Umbilical cord (tissue), 2 donors: ENCODE data around the gene EEF1AKMT3. TPM values are rescaled to one million over a fixed set of nuclear protein-coding genes. Genes with fewer than 3 reads are reported as not detected.

Experiments used
- DNase-seq: peaks from one replicate; pipeline ENCODE4 v3.0.0-alpha.2; 2015; ENCODE audit warnings: low spot score
- total RNA-seq: library from RNA; depleted of rRNA; stranded (reverse); fragments of >200 nt; gene quantifications from one replicate; pipeline ENCODE4 v1.2.3, GENCODE V29; 2014; ENCODE audit warnings: low replicate concordance; ENCODE audit not compliant: insufficient read depth

Gene EEF1AKMT3
- total RNA-seq, 1 donor from 2014 or later, result 1.4 TPM

DNA sequence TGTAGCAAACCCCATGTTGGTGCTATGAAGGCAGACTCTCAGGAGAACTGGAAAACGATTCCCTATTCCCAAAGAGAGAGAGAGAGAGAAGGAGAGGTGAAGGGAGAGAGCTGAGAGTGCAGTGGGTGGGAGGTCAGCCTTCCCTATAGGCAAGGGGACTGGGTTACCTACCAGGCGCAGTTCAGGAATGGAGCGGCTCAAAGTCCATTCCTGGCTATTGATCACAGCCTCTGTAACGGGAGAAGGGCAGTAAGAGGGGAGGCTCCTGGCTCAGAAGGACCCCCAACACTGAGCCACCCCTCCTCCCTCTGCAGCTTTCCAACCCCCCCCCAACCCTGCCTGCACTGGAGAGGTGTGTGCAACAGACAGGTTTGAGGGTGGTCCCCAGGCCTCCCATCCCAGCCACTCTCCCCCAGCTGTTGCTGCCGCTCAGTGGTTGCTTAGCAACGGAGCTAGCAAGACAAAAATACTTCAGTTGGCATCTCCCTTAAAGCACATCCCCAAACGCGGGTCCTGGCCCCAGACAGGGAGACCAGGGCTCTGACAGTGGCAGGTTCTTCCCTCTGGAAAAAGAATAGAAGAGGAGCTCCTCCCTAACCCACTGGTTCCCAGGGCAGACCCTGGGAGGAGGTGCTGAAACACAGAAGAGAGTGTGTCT, 37.1 kb upstream of the EEF1AKMT3 start:
- no peak for DNase-seq

DNA sequence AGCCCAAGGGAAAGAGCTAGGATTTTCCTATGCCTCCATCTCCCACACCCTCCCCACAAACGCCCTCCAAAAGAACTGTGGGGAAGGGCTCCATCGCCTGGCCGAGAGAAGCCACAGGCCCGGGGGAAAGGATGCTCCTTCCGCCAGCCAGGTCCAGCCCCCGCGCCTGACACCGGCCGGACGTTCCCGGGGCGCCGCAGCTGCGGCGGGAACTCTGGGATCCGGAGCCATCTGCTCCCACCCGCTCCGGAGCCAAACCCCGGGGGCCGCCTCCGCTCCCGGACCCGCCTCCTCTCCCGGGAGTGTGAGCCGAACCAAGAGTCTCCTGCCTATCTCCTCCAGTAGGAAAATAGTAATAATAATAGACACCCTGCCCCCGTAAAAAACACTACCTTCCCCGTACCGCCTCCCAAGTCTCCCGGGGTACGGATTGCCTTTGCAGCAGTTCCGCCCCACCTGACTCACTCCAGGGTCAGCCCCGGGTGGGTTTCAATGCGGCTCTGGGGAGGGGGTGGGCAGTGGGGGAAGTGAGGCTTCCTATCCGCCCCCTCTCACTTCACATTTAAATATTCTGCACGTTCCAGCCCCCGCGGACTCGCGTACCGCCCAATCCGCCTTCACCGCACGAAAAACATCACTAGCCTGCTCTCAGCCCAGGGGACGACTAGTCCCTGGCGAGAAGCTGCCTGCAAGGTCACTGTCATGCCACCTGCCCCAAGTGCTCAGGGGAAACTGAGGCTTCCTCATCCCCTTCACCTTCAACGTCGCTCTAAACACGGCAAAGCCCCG, 36.3 kb upstream of the EEF1AKMT3 start:
- no peak for DNase-seq

DNA sequence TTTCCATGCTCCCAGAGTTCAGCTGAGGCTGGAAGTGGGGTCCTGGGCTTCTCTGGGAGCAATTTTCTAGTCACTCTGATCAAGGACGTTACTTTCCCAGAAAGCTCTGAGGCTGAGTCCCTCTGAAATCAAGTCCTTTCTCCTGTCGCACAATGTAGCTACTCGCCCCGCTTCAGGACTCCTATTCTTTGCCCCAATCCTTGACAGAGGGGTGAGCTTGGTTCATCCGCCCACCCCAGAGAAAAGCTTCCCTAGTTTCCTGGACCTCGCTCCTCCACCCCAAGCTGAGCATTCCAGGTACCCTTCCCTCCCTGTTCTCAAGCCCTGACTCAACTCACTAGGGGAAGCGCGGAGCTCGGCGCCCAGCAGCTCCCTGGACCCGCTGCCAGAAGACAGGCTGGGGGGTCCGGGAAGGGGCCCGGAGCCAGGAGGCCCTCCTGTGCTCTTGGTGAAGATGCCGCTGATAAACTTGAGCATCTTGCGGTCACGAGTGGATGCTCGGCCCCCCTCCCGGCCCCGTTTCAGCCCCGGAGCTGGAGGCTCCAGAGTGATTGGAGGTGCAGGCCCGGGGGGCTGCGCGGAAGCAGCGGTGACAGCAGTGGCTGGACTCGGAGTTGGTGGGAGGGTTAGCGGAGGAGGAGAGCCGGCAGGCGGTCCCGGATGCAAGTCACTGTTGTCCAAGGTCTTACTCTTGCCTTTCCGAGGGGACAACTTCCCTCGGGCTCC, 35.5 kb upstream of the EEF1AKMT3 start:
- DNase-seq, result no peak

DNA sequence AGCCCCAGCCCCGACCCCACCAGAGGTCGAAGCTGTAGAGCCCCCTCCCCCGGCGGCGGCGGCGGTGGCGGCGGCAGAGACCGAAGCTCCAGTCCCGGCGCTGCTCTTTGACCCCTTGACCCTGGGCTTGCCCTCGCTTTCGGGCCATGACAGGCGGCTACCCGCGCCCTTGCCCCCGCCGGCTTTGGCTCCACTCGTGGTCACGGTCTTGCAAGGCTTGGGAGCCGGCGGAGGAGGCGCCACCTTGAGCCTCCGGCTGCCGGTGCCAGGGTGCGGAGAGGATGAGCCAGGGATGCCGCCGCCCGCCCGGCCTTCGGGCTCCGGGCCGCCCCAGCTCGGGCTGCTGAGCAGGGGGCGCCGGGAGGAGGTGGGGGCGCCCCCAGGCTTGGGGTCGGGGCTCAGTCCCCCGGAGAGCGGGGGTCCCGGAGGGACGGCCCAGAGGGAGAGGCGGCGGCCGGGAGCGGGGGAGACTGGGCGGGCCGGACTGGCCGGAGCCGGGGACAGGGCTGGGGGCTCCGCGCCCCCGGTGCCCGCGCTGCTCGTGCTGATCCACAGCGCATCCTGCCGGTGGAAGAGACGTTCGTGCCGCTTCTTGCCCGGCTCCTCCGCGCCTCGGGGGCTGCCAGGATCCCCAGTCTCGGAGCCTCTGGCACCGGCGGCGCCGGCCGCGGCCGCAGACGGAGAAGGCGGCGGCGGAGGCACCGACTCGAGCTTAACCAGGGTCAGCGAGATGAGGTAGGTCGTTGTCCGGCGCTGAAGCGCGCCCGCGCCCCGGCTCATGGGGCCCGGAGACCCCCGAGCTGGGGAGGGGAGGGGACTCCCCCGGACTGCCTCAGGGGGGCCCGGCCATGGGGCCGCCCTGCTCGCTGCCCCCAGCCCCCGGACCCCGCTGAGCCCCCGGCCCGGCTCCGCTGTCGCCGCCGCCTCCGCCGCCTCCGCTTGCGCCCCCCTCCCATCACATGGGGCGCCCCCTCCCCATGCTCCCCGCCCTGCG, 34.6 kb upstream of the EEF1AKMT3 start:
- no peak for DNase-seq

DNA sequence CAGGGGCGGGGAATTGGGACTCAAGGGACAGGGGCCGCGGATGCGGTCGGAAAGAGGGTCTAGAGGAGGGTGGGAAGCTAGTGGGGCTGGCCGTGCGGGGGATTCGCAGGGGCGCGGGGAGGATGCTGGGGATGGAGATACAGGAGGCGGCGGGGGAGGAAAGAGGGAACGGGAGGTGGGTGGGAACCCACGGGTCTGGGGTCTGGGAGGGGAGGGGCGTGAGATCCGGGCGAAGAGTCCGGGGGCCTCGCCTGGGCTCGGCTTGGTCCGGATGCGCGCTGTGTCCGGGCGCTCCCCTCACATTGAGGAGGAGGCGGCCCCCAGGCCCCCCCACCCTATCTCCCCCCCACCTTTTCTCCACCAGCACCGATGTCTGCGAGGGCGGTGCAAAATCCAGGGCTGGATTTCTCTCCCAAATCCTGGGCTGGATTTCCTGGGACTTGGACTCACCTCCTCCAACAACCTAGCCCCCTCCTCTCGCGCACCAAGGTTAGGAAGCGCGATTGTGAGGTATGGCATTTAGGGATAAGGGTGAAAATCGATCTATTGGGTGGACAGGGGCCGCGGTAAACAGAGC, 33.7 kb upstream of the EEF1AKMT3 start, which contains the start of gene AGAP2:
Gene AGAP2 (minus strand): TSS at position 82 of the 577 bp plus-strand sequence. CDS start 496 bp downstream, outside the sequence.
- no peak for DNase-seq

DNA sequence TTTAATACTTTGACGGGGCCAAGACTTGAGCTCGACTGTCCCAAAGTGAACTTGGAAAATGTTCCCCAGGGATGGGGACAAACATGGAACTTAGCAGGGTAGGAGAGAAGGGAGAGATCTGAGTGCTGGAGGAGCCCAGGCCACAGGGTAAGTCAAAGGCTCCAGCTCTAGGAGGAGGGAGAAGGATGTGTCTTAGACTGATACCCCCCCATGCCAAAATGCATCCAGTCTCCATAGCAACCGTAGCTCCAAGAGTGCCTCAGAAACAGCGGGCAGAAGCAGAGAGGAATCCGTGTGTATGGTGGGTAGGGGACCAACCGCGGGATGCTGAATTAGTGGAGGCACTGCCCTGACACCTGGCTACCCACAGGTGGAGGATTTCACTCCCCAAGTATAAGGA, 33.0 kb upstream of the EEF1AKMT3 start:
- no peak for DNase-seq

DNA sequence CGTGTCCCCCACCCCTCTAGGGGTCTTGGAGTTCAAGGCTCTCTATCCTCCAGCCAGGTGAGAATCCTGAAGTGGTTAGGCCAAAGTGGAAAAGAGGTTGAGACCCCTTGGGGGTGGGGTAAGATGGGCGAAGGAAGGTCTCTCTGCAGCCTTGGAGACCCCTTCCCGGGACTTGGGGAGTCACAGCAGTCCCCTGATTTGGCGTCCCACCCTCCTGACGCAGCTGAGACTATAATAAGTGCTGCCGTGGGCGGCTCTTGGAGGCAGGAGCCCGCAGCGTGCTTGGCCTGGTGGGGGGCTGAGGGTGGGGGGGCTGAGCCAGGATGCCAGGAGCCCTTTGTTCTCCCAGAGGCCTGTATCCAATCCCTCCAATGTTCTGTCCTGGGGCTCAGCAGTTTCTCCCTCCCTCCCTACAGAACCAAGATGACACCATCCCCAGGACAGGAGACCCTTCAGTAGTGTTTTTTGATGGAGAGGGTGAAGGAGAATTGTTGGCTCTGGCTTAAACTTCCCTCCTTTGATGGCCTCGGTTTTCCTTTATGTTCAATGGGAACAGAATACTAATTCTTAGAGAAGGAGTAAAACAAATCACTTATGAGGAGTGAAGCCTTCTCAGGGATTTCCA, 32.4 kb upstream of the EEF1AKMT3 start:
- DNase-seq, result no peak

DNA sequence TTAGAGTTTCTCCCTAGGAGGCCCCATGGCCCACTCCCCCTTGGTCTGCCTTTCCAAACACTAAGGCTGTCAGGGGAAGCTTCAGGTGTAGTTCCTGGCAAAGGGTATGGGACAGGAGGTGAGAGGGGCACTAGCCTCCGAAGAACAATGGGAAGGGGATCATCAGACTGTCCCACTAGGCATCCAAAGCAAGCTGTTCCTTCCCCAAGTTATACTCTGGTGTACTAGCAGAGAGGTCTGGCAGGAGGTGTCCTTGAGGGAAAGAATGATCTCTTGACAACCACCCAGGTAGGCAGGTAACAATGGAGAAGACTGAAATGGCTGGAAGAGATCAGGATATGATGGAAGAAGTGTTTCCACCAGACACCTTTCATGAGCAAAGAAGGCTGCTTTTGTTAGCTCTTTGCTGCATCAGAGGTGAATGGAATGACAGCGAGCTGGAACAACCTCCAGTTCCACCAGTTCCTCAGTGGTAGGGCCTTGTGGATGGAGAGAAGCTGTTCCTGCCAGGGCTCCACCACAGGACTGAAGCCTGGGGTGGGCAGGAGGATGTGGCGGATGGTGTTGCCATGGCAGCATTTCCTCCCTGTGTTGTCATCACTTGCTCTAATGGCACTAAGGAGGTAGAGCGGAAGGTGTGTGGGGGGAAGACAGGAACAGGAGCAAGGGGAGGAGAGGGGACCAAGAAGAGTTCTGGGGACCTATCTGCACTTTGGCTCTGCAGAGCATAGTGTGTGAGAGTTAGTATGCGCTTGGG, 31.6 kb upstream of the EEF1AKMT3 start:
- no peak for DNase-seq

DNA sequence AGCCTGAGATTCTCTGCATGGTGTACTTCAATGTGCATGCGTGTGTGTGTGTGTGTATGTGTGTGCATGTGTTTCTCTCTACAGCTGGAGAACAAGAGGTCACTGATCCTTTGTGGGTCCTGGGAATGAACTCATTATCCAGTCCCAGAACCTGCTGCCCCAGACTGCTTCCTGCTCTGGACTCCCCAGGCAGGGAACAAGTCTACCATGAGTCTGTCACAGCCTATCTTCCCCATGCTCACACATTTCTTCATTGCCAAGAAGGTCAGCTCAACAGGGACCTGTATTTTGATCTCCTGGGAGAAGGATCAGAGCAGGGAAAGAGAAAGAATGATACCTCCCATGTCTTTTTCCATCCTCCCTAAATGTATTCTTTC, 31.0 kb upstream of the EEF1AKMT3 start:
- no peak for DNase-seq

DNA sequence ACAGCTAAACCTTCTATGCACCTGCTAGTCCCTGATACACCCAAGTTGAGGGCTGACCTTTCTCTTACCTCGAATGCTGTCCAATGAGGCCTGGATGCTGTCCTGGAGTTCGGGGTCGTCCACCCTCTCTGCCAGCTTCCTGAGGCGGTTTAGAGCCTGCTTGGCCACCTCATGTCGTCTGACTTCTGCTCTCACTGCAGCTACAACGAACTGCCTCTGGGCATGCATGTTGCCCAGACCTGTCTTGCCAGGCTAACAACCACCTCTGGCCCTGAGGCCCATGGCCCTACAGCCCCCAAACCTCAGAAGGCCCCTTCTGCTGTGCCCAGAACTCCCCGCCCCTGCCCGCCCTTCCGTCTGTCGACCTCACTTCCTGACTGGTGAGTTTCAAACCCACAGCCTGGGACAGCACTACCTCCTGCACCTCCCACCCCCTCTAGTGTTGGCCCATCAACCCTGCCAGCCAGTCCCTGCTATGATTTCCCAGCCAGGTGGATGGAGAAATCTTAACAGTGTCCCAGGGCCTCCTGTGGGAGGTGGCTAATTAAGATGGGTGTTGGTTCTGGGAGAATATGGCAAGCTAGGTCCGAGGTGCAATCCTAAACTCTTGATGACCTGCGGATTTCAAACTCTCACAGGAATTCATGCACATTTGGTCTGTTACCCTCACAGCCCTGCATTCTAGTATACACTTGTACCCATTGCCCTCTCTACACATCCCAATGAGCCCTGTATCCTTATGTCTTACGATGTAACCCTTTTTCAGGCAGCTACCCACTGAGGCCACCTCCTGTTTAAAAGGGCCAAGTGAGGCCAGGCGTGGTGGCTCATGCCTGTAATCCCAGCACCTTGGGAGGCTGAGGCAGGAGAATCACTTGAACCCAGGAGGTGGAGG, 30.3 kb upstream of the EEF1AKMT3 start:
- no peak for DNase-seq

DNA sequence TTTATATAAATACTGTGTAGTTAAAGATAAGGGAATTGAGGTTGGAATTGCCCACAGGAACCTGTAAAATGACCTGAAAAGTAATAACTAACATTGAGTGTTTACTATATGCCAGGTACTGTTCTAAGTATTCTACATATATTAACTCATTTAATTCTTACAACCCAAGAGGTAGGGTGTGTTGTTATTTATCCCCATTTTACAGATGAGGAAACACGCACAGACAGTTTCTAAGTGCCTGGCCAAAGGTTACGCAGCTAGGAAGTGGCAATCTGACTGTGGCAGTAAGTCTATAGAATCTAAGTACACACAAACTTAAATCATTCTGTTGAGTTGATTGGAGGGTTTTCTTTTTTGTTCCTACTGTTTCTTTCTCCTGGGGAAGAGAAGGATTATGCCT, 28.6 kb upstream of the EEF1AKMT3 start:
- DNase-seq, result no peak

DNA sequence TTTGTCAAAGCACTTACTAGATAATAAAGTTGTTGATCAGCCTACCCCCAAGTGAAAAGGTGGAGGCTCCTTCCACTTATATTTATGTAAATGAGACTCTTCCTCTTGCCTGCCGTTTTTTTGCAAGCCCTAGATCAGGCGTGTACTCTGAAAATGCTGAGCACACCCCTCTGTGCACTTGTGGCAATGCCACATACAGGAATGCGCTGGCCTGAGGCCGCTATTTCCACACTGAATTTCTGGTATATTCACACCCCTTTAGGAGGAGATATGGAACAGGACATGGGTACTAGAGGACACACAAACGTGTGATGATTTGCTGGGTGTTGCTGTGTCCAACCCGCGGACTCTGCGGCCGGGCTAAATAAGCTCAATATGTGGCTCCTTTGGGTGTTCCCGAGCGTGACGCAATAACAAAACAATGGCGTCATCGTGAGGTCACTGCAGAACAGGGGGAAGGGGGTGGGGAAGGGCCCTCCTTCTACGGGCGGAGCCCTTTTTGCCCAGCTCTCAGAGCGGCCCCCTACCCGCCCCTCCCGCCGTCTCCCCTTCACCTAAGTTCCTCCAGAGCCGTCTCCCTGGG, 28.1 kb upstream of the EEF1AKMT3 start:
- DNase-seq, result no peak

DNA sequence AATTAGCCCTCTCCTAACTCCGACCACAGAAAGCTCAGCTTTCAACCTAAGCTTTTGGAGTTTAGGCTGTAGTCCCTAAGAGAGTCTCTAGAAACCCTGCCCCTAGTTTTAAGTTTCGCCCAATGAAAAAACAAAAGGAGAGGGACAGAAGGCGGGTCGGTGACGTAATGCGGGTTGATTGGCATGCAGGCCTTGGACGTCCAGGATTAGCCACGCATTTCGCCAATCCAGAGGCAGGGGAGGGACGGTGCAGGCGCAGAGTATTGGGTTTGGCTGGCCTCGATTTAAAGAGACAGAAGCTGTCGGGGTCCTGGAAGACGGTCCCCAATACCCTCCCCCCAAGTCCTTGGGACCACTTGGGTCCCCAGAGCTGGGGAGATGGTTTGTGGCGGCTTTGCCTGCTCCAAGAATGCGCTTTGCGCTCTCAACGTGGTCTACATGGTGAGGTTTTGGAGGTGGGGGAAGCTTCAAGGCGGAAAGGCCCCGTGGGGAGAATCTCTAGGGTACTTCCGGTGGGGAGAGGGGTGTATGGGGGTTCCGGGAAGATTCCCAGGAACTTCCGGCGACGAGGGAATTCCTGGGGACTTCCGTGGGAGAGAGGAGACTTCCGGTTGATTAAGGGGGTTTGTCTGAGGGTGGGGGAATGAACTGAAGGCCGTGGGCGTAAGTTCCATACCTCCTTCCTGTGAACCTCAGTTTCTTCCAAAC, 27.5 kb upstream of the EEF1AKMT3 start, which contains the start of gene TSPAN31:
Gene TSPAN31 (plus strand): TSS at position 263 of the 708 bp plus-strand sequence. CDS start 116 bp downstream, at position 379.
- DNase-seq, result peak; percentile 99

DNA sequence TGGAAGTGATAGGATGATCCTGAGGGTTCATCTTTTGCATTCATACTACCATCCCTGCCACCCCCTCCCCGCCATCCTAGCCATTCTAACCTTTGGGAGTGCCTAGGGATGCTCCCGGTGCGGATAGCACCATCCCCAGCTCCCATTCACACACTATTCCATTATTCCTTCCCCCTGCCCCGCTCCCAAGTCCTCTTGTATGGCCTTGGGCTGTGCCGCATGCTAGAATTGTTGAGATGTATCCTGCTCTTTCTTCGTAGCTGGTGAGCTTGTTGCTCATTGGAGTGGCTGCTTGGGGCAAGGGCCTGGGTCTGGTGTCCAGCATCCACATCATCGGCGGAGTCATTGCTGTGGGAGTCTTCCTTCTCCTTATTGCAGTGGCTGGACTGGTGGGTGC, 26.9 kb upstream of the EEF1AKMT3 start:
- no peak for DNase-seq

DNA sequence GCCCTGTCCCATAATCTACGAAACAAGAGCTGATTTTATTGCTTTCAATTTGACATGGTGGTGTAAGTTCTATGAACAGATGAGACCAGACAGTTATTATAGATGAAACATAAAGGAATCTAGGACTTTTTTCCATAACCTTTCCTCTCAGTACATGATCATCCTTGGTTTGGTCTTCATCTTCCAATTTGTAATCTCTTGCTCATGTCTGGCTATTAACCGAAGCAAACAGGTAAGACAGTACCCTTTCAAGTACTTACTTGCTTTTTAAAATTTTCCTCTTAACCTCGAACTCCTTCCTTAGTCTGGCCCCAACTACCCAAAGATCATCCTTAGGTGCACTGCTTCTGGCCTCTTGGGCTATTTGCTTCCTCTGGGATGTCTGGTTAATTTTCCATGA, 26.4 kb upstream of the EEF1AKMT3 start:
- no peak for DNase-seq

DNA sequence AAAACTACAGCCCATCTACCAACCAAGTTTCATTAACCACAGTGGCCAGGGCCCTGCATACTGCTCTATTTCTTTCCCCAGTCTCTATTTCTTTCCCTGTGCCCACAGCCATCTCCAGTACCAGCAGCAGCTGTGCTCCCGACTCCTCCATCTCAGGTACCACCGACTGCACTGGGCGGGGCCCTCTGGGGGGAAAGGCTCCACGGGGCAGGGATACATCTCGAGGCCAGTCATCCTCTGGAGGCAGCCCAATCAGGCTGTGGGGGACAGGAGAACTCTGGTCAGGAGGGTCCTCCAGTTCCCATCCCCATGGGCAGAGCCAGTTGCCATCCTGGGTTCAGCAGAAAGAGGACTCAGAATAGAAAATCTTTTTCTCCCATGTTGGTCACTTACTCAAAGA, 23.4 kb upstream of the EEF1AKMT3 start:
- DNase-seq, result no peak
